ENCODE measurements around the gene C7orf33. TPM values are rescaled to one million over a fixed set of nuclear protein-coding genes. Genes with fewer than 3 reads are reported as not detected.

The C7orf33 gene
- total and polyA plus RNA-seq, 9 of the 15 experiments (the other 6 are each of a cell fraction or from before 2014, with no cell fraction given): 0.04 TPM; not detected in 8

DNA sequence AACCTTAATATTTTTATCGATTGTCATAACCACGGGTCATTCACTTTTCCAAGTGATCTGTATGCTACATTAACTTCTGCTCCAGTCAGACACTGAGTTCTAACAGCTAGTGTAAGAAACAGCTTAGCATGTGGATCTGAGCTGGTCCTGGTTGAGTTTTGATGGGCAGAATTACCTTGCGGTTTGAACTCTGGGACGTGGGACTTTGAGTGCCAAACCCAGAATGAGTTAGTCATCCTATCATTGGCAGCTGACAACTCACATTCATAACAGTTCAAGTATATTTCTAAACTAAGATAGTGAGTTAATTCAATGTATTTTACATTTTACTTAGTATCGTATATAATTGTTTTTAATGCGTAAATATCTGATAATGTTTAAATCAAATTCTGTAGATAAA is 43.2 kb downstream of the C7orf33 start:
- no peaks in the 10 kb centered on the region for H3K36me3 ChIP-seq (ENCODE audit: control insufficient read depth, insufficient read depth, low read length)
- 18% methylated on average over 6 of the region's 6 CpGs for WGBS (ENCODE audit: insufficient coverage, low coverage, missing lambda C conversion rate)
- no peaks in the 10 kb centered on the region for H3K9me1 ChIP-seq (ENCODE audit: control insufficient read depth, insufficient read depth, low read length)
- FAIRE-seq (no peak), ATAC-seq (no peak), DNase-seq (ENCODE audit: extremely low read depth in 1 of 4, low spot score in 3 of 4) (no peak)
- in situ Hi-C loops (cut with MboI): no loop called here
- no peaks in the 10 kb centered on the region for H3K4me1 ChIP-seq (replicated peaks in 1 of 2; ENCODE audit: control insufficient read depth in 2 of 2, insufficient read depth in 2 of 2, low read length in 2 of 2)
- POLR2A ChIA-PET: interaction anchor here (1.3 to 1.5 kb wide), 2 partner anchors 10 to 24 kb away, joined by 3 to 6 read pairs; no protein-coding TSS in a partner anchor
- TF ChIP-seq RNF2 (IDR thresholded peaks at IDR 0.05): no peak
- no peak for TF ChIP-seq CBX3 (IDR thresholded peaks at IDR 0.05; ENCODE audit: borderline replicate concordance in 1 of 2, low read length in 2 of 2)
- no peak for TF ChIP-seq NFXL1 (CRISPR knock-in tag; IDR thresholded peaks at IDR 0.05)
- TF ChIP-seq, protein P1, sequence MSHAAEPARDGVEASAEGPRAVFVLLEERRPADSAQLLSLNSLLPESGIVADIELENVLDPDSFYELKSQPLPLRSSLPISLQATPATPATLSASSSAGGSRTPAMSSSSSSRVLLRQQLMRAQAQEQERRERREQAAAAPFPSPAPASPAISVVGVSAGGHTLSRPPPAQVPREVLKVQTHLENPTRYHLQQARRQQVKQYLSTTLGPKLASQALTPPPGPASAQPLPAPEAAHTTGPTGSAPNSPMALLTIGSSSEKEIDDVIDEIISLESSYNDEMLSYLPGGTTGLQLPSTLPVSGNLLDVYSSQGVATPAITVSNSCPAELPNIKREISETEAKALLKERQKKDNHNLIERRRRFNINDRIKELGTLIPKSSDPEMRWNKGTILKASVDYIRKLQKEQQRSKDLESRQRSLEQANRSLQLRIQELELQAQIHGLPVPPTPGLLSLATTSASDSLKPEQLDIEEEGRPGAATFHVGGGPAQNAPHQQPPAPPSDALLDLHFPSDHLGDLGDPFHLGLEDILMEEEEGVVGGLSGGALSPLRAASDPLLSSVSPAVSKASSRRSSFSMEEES (CRISPR knock-in tag; IDR thresholded peaks at IDR 0.05): no peak
- TF ChIP-seq ZNF717 (CRISPR knock-in tag; IDR thresholded peaks at IDR 0.05): no peak
- no peak for TF ChIP-seq PCBP2 (IDR thresholded peaks at IDR 0.05; ENCODE audit: low read depth, low read length, poor library complexity, severe bottlenecking)
- no peak for TF ChIP-seq ZNF408 (CRISPR knock-in tag; IDR thresholded peaks at IDR 0.05; ENCODE audit: low read depth)
- TF ChIP-seq PHF21A (IDR thresholded peaks at IDR 0.05; ENCODE audit: borderline replicate concordance, low read depth): no peak
- TF ChIP-seq, protein P2, sequence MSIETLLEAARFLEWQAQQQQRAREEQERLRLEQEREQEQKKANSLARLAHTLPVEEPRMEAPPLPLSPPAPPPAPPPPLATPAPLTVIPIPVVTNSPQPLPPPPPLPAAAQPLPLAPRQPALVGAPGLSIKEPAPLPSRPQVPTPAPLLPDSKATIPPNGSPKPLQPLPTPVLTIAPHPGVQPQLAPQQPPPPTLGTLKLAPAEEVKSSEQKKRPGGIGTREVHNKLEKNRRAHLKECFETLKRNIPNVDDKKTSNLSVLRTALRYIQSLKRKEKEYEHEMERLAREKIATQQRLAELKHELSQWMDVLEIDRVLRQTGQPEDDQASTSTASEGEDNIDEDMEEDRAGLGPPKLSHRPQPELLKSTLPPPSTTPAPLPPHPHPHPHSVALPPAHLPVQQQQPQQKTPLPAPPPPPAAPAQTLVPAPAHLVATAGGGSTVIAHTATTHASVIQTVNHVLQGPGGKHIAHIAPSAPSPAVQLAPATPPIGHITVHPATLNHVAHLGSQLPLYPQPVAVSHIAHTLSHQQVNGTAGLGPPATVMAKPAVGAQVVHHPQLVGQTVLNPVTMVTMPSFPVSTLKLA (conservative IDR thresholded peaks at IDR 0.05): no peak
- no peak for TF ChIP-seq ZNF224 (CRISPR knock-in tag; IDR thresholded peaks at IDR 0.05)
- TF ChIP-seq, protein P3, sequence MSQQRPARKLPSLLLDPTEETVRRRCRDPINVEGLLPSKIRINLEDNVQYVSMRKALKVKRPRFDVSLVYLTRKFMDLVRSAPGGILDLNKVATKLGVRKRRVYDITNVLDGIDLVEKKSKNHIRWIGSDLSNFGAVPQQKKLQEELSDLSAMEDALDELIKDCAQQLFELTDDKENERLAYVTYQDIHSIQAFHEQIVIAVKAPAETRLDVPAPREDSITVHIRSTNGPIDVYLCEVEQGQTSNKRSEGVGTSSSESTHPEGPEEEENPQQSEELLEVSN (IDR thresholded peaks at IDR 0.05; ENCODE audit: borderline replicate concordance in 1 of 2, extremely low read depth in 1 of 2, insufficient read depth in 1 of 2, insufficient read length in 1 of 2, low read depth in 1 of 2, low read length in 1 of 2, poor library complexity in 1 of 2, severe bottlenecking in 1 of 2): no peak
- TF ChIP-seq XRCC5 (IDR thresholded peaks at IDR 0.05; ENCODE audit: low read depth, low read length): no peak
- no peak for TF ChIP-seq SP2 (IDR thresholded peaks at IDR 0.05; ENCODE audit: extremely low read depth, low read depth, low read length, poor library complexity, severe bottlenecking)
- TF ChIP-seq KDM1A (IDR thresholded peaks at IDR 0.05): no peak
- no peak for TF ChIP-seq MEF2D (tag; conservative IDR thresholded peaks at IDR 0.05; ENCODE audit: low read depth)
- H3K27me3 ChIP-seq (ENCODE audit: control insufficient read depth in 2 of 2, insufficient read depth in 2 of 2, low read length in 2 of 2): peaks cover 41 to 55% of the 10 kb centered on the region in 2 experiments
- H3K9me3 ChIP-seq (replicated peaks; ENCODE audit: control insufficient read depth, insufficient read depth, low read depth, low read length): no peaks in the 10 kb centered on the region
- no peak overlapping the region for H3K9ac ChIP-seq (ENCODE audit: insufficient read depth in 1 of 2, low read depth in 2 of 2, low read length in 2 of 2)
- intact Hi-C loops (cut with micrococcal nuclease): no loop called here
- CTCF ChIA-PET (ENCODE audit: low intra/inter-chr PET ratio): no interaction called here
- no peak overlapping the region for H3K4me2 ChIP-seq (ENCODE audit: insufficient read depth, low read length)
- H3K79me2 ChIP-seq (ENCODE audit: control insufficient read depth, insufficient read depth, low read length): no peaks in the 10 kb centered on the region
- no peak overlapping the region for H2AFZ ChIP-seq (ENCODE audit: low read depth, low read length)
- H3K27ac ChIP-seq (ENCODE audit: extremely low read depth, low read depth, low read length): no peak overlapping the region
- no peak overlapping the region for H3K4me3 ChIP-seq
- no peaks in the 10 kb centered on the region; the same call in 1 of the 2 replicates for H4K20me1 ChIP-seq (replicated peaks; ENCODE audit: control insufficient read depth, insufficient read depth, low read length)
- BruUV-seq (replicated peaks): no TSS peak
